SKM-1 treated with dmso at 0.1 percent for 144 hours (cell line): ENCODE results near the gene XIRP2.

Experiments used
- DNase-seq: peaks from one replicate; lab custom pipeline; 2025; ENCODE audit not compliant: unreplicated experiment; lab: John Stamatoyannopoulos, UW

Gene XIRP2

GRCh38 chr2:166888180-166888579, at the start of gene XIRP2:
XIRP2 (plus strand) TSS chr2:166888480; CDS start chr2:166903483, 15,003 bp downstream.
- no peak for DNase-seq

- no peak for DNase-seq
Observed at GRCh38 chr2:166841152-166841551, 47.1 kb upstream of the XIRP2 start.

- DNase-seq: no peak
Observed at GRCh38 chr2:166841679-166842078, 46.6 kb upstream of the XIRP2 start.

- DNase-seq: no peak
Observed at GRCh38 chr2:166844111-166844510, 44.2 kb upstream of the XIRP2 start.

GRCh38 chr2:166862468-166863132, 25.7 kb upstream of the XIRP2 start:
- DNase-seq: no peak

- DNase-seq: no peak
Observed at GRCh38 chr2:166867874-166868514, 20.3 kb upstream of the XIRP2 start.

GRCh38 chr2:166870346-166870745, 17.9 kb upstream of the XIRP2 start:
- DNase-seq: no peak

GRCh38 chr2:166881177-166881576, 7.1 kb upstream of the XIRP2 start:
- DNase-seq: no peak

GRCh38 chr2:166882851-166883250, 5.4 kb upstream of the XIRP2 start:
- DNase-seq: no peak

- DNase-seq: no peak
Observed at GRCh38 chr2:166891727-166892126, 3.4 kb downstream of the XIRP2 start.

- DNase-seq: no peak
Observed at GRCh38 chr2:166892397-166892796, 4.1 kb downstream of the XIRP2 start.

GRCh38 chr2:166895243-166895642, 7.0 kb downstream of the XIRP2 start:
- DNase-seq: no peak

- DNase-seq: no peak
Observed at GRCh38 chr2:166897666-166898065, 9.4 kb downstream of the XIRP2 start.

GRCh38 chr2:166899676-166900075, 11.4 kb downstream of the XIRP2 start:
- no peak for DNase-seq

- no peak for DNase-seq
Observed at GRCh38 chr2:166900700-166901099, 12.4 kb downstream of the XIRP2 start.

GRCh38 chr2:166901336-166901735, 13.1 kb downstream of the XIRP2 start:
- no peak for DNase-seq

- DNase-seq: no peak
Observed at GRCh38 chr2:166916987-166917386, 28.7 kb downstream of the XIRP2 start.

- no peak for DNase-seq
Observed at GRCh38 chr2:166917415-166917814, 29.1 kb downstream of the XIRP2 start.

GRCh38 chr2:166921261-166921896, 33.1 kb downstream of the XIRP2 start:
- no peak for DNase-seq

- no peak for DNase-seq
Observed at GRCh38 chr2:166924967-166925366, 36.7 kb downstream of the XIRP2 start.

- no peak for DNase-seq
Observed at GRCh38 chr2:166926657-166927056, 38.4 kb downstream of the XIRP2 start.

- DNase-seq: no peak
Observed at GRCh38 chr2:166932032-166932431, 43.8 kb downstream of the XIRP2 start.
